AG08395 (cell line): ENCODE data around the gene PLA1A.
"Not testable (repeated sequence)": the region's sequence is repeated elsewhere in the genome, so short reads cannot be mapped to it uniquely, and the experiment has no call there.

Source experiments
- DNase-seq: peaks from one replicate; pipeline ENCODE4 v3.0.0; 2012; ENCODE audit warnings: mixed read lengths, low spot score

Gene PLA1A

DNA sequence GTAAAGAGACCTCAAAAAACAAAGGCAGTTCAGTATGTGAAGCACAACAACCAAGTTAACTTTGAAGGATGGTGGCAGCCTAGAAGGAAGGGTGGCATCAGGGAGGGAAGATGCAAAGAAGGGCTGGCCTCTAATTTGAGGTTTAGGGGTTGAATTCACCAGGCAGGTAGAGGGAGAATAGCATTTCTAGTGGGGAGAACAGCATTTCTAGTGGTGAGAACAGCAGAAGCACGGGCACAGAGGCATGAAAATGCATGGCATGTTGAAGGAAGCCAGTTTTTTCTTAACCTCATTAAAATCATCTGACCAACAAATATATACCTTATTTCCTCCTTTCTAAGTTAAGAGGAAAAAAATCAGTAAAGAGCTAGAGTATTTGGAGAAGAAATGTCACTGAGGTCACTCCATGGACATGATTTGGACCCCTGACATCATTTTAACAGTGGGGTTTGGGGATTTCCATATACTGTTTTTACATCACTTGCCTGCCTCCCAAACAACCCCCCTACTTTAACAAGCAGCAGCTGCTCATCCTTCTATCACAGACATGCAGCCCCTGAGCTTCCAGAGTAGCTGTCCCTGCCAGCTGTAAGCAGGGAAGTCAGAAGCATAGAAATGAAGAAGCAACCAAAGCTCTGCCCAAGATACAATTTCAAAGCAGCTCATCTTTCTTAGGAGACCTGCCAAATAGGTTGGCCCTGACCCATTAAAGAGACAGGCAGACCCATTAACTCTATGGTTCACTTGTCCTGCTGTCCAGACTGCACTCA is 65.1 kb downstream of the PLA1A start:
- peak; percentile 38 for DNase-seq

DNA sequence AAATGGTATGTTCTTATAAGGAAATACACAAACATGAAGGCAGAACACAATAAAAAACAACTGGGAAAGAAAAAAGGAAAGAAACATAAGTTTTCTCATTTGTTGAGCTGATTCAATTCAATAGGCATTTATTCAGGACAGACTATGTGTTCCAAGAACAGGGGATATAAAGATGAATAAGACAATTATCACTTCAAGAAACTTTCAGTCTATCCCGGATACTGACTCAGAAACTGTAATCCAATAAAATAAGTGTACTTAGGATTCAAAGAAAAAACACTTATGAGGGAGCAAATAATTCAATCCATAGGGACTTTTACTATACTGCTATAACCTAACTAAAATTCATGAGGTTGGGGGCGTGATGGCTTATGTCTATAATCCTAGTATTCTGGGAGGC is 66.2 kb downstream of the PLA1A start:
- peak; percentile 24 for DNase-seq

DNA sequence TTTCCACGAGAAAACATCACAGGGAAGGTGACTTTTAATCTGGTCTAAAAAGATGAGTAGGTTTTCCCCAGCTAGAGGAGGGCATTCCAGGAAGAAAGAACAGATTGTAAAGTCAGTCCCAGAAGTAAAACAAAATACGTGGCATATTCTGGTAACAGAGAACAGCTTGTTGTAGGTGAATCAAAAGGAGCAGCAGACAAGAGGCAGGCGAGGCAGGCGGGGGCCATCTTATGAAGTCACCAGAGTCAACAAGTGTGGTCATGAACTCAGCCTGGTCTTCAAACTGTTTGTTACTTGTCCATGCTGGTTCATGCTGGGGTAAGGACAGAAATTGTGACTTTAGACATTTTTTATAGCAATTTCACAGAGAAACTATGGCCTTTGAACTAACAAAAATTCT is 66.7 kb downstream of the PLA1A start:
- DNase-seq = no peak

DNA sequence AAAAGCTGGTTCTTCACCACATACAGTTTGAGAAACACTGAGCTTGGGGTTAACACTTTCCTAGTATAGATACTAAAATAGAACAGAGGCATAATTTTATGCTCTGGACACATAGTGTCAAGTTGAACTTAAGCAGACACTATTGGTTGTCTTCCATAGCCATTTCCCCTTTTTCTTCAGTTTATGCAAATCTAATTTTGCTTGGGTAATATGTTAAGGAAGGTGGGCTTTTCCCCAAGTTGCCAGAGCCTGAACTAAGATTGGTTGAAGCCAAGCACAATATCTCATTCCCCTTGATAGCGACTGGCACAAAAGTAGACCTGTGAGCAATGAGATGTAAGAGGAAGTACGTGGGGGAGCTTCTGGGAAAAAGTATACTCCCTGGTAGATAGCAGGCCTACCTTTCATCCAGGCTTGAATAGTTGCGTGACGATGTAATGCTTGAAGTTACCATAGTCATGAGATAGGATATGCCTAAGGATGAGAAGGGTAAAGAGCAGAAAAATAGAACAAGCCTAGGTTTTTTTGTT is 67.2 kb downstream of the PLA1A start:
- DNase-seq = no peak

DNA sequence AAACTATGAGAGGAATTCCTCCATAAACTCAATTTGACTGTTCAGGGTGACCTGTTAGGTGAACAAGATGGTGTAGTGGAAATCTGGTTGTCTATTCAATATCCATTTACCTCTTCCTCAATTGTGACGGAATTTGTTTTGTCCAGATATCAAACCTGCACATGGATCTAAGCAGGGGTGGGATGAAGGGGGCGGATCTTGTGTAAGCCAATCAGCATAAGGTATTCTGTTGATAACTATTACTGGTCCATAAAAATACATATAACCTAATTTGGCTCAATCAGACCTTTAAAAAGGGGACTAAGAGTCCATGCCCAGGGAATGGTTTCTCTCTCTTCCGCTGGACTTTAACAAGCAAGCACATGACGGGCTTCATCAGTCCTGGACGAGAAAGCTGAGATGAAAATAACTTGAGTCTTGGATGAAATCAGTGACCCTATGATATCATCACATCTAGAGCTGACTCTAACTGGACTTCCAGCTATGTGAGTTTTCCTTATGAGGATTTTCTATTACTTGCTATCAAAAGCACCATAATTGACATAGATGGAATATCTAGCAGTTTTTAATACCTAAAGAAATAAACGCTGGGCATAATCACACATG is 68.4 kb downstream of the PLA1A start:
- DNase-seq = no peak

DNA sequence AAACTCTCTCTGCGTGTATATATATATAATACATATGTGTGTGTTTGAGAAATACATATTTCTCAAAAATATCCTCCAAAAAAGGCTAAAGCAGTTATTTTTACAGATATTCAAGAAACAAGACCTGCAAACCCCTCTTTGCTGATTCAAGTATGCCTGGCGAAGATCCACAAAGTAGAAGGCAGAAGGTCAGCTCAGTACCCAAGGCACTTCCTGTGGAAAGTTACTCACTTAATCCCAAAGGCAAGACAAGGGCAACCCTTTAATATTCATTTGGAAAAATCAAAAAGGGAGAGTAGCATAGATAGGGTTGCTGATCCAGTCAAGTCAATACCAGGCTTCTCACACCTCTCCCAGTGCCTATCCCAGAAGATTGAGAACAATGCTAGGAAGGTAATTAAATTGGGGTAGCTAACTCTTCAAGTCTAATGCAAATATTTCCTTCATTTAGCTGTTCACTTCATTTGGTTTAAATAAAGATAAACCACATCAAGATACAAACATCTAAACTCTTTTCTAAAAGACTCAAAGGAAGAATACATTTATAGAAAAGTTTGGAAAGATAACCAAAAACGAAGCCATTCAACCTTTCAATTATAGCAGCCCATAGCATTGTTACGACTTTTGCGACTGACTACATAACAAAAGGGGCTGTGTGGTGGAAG is 72.4 kb downstream of the PLA1A start:
- DNase-seq = no peak

DNA sequence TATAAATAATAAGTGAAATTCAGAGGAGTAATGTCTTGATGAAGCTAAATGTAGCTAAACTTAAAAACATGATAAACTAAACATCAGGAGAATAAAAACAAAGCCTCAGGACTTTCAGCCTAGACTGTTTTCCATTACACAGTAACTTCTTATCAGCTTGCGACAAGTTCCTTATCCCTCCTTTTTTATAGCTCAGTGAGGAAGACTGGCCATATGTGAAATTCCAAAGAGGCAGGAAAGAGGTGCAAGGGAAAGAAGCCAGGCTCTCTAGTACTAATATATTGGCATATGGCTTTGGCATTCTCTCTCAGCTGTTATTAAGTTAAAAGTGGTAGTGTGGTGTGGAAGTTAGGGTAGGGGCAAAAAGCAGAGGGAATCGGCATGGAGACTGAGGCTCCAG is 75.1 kb downstream of the PLA1A start:
- no peak for DNase-seq

DNA sequence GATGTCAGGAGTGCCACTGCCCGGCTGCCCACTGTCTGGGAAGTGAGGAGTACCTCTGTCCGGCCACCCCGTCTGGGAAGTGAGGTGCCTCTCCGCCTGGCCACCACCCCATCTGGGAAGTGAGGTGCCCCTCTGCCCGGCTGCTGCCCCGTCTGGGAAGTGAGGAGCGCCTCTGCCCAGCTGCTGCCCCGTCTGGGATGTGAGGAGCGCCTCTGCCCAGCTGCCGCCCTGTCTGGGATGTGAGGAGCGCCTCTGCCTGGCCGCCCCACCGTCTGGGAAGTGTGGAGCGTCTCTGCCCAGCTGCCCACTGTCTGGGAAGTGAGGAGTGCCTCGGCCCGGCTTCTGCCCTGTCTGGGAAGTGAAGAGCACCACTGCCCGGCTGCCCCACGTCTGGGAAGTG is 76.2 kb downstream of the PLA1A start:
- no peak for DNase-seq

DNA sequence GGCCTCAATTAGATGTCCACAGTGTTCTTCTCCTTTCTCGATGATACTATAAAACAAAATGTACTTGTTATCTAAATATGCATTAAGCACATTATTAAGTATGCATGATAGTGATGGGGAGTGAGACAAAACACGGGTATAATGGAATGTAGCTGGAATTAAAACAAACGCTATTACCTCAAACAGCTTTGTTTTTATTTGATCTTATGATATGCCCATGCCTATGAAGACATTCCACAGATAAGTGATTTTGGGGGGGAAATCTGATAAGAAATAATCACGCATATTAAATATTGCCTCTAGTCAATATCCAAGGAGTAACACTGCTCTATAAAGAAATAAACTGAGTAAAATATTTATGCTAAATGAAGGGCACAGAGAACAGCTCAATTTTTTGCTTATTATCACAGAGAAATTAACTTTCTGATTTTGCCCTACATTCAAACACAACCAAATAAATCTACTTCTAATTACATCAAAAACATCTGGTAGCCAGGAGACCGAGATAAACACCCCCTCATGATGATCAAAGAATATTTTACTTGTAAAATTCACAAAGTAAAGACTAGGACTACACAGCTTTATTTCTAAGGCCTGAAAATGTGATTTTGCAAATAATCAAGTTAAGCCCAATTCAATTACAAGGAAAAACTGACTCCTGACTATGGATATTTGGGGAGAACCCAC is 77.6 kb downstream of the PLA1A start:
- DNase-seq = no peak

DNA sequence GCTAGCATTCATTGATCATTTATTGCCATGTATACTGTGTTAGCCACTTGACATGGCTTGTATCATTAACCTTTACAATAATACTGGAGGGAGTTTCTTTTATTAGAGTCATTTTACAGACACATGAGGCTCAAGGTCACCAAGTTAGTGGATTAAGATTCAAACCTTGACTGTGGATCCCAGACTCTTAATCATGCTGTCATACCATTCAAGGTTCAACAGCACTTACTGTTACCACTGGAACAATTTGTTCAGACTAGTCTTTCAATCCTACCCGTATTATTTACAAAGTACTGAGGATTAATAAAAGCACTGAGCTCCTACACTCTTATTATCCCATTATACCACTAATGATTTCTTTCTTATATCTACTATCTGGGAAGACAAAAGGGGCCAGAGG is 78.3 kb downstream of the PLA1A start:
- no peak for DNase-seq

DNA sequence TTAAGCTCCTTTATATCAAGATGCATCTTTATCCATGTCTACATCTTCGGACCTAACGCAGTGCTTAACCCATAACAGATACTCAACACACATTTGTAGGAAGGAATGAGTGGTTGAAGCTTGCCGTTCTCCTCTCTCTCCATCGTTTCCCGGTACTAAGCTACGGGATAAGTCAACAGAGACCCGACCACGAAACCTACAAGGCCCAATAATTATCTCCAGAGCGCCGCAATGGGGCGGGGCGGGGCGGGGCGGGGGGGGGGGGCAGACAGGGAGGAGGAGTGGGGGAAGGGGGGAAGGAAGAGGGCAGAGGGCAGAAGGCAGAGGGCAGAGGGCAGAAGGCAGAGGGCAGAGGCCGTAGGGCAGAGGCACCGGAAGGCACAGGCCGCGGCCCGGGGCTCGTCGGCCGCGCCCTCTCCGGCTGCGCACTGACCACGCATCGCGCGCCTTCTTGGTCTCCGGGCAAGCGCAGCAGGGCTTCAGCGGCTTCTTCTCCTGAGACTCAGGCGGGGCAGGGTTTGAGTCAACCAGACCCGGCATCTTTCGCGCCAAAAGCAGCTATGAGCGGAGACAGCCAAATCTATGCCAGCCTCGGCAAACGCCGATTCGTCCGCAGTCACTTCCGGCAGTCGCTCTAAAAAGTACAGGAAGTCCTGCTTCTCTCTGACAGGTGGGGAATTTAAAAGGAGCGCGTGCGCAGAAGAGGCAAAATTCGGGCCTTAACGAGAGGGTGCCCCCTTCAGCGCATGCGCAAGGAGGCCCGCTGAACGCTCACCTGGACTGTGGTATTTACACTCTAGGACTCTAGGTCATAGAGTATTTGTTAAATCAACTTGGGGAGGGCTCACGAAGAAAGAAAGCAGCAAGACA is 79.3 kb downstream of the PLA1A start, which contains the start of gene COX17:
Gene COX17, minus strand, starts transcription at position 636 of the 870 bp plus-strand sequence. Its CDS starts 96 bp downstream, at position 540.
- DNase-seq = peak; percentile 98

DNA sequence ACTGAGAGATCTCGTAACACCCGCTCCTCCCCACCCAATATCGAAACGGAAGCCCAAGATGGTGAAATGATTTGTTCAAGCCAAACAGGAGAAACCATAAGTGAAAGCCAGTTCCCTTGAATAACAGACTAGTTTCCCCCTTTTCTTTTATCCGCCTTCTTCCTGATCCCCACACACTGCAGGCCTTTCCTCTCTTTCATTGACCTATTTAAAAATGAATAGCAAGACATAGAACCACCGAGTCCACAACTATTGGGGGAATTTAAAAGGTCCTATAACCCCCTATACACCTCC is 79.9 kb downstream of the PLA1A start:
- no peak for DNase-seq

DNA sequence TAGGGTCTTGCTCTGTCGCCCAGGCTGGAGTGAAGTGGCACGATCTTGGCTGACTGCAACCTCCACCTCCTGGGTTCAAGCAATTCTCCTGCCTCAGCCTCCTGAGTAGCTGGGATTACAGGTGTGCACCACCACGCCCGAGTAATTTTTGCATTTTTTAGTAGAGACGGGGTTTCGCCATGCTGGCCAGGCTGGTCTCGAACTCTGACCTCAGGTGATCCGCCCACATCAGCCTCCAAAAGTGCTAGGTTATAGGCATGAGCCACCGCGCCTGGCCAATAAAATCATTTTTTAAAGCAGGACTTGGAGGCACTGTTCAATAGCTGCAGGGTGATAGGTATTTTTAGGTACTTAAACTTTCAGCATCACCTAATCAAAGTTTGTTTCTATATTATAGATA is 80.5 kb downstream of the PLA1A start:
- not testable (repeated sequence) for DNase-seq
